Vagina (tissue), 2 donors: ENCODE measurements around the gene CD47. TPM values are rescaled to one million over a fixed set of nuclear protein-coding genes. Genes with fewer than 3 reads are reported as not detected.

ENCODE experiments used
- DNase-seq, 2 donors: peaks; one replicate each; pipeline ENCODE4 v3.0.0-alpha.2; 2017; ENCODE audit errors: extremely low spot score in 2 of 2
- H3K27ac ChIP-seq: fragments of 200-600 bp; sonication (generic); one replicate; pipeline ENCODE4 v1.5.1; 2019
- H3K27me3 ChIP-seq: fragments of 200-600 bp; sonication (generic); one replicate; pipeline ENCODE4 v1.5.1; 2019
- H3K36me3 ChIP-seq, 2 donors: fragments of 200-600 bp; sonication (generic); one replicate each; pipeline ENCODE4 v1.5.1; 2017 to 2019
- H3K4me1 ChIP-seq: fragments of 200-600 bp; sonication (generic); one replicate; pipeline ENCODE4 v1.5.1; 2019
- H3K4me3 ChIP-seq, 2 donors: fragments of 200-600 bp; sonication (generic); 1 replicate in 1 of 2; 2 replicates in 1 of 2; pipeline ENCODE4 v1.5.1; 2016 to 2019
- H3K9me3 ChIP-seq: fragments of 200-600 bp; sonication (generic); one replicate; pipeline ENCODE4 v1.5.1; 2019
- POLR2A ChIP-seq, 2 donors: fragments of 450-650 bp; IDR thresholded peaks; one replicate each; pipeline ENCODE4 v1.6.1; 2017; ENCODE audit warnings: antibody characterized with exemption in 2 of 2, mild to moderate bottlenecking in 2 of 2, moderate library complexity in 2 of 2
- POLR2AphosphoS5 ChIP-seq, 2 donors: sonication (generic); formaldehyde crosslinking; IDR thresholded peaks; one replicate each; pipeline ENCODE4 v1.9.0; 2017; ENCODE audit warnings: antibody characterized with exemption in 2 of 2, mild to moderate bottlenecking in 2 of 2, low read depth in 1 of 2; ENCODE audit not compliant: insufficient read depth in 1 of 2
- intact Hi-C: fragments of 100-400 bp; cut with DNase I; formaldehyde crosslinking; loops from one replicate; pipeline ENCODE4 v1.15.1; 2023
- total RNA-seq: library from RNA; depleted of rRNA; stranded (reverse); fragments of >200 nt; gene quantifications from one replicate; pipeline ENCODE4 v1.2.3, GENCODE V29; 2016
- TF ChIP-seq, protein P1 (sequence below), 3 experiments: fragments of 450-650 bp in 2 of 3; fragments of 200-600 bp in 1 of 3; sonication (generic) in 1 of 3; IDR thresholded peaks; one replicate each; pipeline ENCODE4 v1.5.1; 2017 to 2019; ENCODE audit warnings: antibody characterized with exemption in 3 of 3, mild to moderate bottlenecking in 2 of 3, moderate library complexity in 2 of 3

CD47 gene
- total RNA-seq, 1 donor from 2014 or later = 51.3 TPM

DNA sequence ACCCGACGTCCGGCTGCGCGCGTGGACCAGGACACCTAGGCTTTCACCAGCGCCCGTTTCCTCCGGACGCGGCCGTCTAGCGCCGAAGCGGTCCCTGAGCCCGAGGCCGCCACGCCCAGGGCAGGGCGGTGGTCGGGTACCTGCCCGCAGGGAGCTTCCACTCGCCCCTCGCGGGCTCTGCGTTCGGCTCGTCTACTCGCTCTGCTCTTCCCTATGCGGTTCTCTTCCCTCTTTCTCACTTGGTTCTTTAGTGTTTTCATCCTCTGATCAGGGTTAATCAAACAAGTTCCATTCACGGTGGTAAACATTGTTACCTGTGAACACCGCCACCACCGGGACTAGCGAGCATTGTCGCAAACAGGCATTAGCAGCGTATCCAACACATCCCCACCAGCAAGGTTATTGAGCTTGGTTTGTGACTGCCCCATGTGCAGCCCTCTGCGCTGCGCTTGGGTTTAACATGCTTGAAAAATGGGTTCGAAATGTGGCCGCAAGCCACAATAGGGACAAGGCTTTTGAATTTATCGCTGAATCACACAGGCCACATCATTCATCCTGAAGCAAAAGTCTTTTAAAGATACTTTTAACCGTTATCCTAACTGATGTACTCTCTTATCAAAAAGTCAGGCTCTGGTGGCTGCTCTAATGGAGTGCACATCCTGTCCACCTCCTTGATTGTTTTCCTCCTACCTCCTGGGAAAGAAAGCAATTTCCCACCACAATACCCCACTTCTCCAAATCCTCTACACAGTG is 843 bp upstream of the CD47 start:
- H3K4me1 ChIP-seq = peaks cover 33% of the 10 kb centered on the region
- H3K36me3 ChIP-seq = no peaks in the 10 kb centered on the region
- no peaks in the 10 kb centered on the region for H3K9me3 ChIP-seq
- H3K27me3 ChIP-seq = no peaks in the 10 kb centered on the region
- peak overlapping the region; percentile 95 for H3K27ac ChIP-seq
- no peak for DNase-seq
- peak overlapping the region; percentile 76 to 93 for H3K4me3 ChIP-seq
- TF ChIP-seq POLR2AphosphoS5 (IDR thresholded peaks at IDR 0.05; ENCODE audit: insufficient read depth in 1 of 2, low read depth in 1 of 2) = no peak
- no peak for TF ChIP-seq POLR2A (IDR thresholded peaks at IDR 0.05)
- TF ChIP-seq, protein P1, sequence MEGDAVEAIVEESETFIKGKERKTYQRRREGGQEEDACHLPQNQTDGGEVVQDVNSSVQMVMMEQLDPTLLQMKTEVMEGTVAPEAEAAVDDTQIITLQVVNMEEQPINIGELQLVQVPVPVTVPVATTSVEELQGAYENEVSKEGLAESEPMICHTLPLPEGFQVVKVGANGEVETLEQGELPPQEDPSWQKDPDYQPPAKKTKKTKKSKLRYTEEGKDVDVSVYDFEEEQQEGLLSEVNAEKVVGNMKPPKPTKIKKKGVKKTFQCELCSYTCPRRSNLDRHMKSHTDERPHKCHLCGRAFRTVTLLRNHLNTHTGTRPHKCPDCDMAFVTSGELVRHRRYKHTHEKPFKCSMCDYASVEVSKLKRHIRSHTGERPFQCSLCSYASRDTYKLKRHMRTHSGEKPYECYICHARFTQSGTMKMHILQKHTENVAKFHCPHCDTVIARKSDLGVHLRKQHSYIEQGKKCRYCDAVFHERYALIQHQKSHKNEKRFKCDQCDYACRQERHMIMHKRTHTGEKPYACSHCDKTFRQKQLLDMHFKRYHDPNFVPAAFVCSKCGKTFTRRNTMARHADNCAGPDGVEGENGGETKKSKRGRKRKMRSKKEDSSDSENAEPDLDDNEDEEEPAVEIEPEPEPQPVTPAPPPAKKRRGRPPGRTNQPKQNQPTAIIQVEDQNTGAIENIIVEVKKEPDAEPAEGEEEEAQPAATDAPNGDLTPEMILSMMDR (IDR thresholded peaks at IDR 0.05) = no peak
- intact Hi-C loops = no loop called here

DNA sequence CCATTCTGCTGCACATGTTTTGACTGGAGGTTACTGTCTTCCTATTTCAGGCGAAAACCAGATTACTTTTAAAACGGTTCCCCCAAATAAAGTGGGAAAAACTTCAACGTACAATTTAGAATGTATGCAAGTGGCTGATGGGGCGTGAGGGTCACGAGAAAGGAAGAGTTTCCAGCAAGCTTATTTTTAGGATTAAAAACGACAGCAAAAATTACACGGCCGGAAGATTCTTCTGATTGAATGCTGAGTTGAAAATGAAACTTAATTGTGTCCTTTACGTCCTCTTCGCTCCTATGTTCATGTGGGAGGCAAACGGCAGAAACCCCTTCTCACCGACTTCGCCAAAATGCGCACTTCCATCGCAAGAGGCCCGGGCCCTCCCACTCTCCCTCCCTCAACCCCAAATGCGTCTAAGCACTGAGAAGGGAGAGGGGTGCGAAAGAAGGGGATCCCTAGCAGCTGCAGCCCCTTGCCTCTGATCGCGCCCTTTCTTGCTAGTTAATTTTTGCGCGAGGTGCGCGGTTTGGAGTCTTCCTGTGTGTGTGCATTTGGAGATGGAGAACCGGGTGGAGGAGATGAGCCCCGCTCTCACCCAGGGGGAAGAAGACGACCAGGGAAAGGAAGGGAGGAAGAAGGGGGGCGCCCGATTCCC is 656 bp downstream of the CD47 start:
- Histone ChIP-seq H3K4me3 (peak overlapping the region; percentile 76 to 93), H3K36me3 (no peaks in the 10 kb centered on the region), H3K4me1 (peaks cover 46% of the 10 kb centered on the region), H3K9me3 (no peaks in the 10 kb centered on the region), H3K27me3 (no peaks in the 10 kb centered on the region), H3K27ac (peak overlapping the region; percentile 95)
- TF ChIP-seq POLR2AphosphoS5 (IDR thresholded peaks at IDR 0.05; ENCODE audit: insufficient read depth in 1 of 2, low read depth in 1 of 2) (peak in 1 of 2 donors; percentile 62), POLR2A (IDR thresholded peaks at IDR 0.05) (no peak)
- TF ChIP-seq, protein P1 (IDR thresholded peaks at IDR 0.05) = no peak
- intact Hi-C loops = no loop called here
- DNase-seq = no peak

DNA sequence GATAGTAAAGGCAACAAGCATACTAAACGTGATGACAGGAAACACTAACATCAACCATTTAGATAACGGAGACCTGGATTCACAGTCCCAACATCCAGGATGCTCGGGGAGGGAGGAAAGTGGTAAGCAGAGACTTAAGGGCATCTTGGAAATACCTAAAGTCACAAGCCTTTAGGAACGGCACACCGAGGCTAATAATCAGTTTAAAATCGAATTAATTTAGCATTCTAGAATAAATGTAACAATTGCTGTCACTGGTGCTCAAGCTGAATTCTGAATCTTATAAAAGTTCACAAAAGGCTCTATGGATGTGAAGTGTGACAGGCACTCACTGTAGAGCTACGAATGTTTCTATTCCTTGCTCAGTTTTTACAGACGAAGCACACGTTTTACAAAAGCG is 1.3 kb downstream of the CD47 start:
- DNase-seq = no peak
- TF ChIP-seq, protein P1 (IDR thresholded peaks at IDR 0.05) = no peak
- TF ChIP-seq POLR2AphosphoS5 (IDR thresholded peaks at IDR 0.05; ENCODE audit: insufficient read depth in 1 of 2, low read depth in 1 of 2) (no peak), POLR2A (IDR thresholded peaks at IDR 0.05) (no peak)
- no peaks in the 10 kb centered on the region for H3K36me3 ChIP-seq
- peaks cover 52% of the 10 kb centered on the region for H3K4me1 ChIP-seq
- no peaks in the 10 kb centered on the region for H3K27me3 ChIP-seq
- intact Hi-C loops = loop anchor here (10.0 kb wide), 1 partner anchor 135 kb away; the partner anchor contains the start of gene IFT57
- peak overlapping the region; percentile 95 for H3K27ac ChIP-seq
- no peaks in the 10 kb centered on the region for H3K9me3 ChIP-seq
- peak overlapping the region; percentile 76 to 93 for H3K4me3 ChIP-seq

DNA sequence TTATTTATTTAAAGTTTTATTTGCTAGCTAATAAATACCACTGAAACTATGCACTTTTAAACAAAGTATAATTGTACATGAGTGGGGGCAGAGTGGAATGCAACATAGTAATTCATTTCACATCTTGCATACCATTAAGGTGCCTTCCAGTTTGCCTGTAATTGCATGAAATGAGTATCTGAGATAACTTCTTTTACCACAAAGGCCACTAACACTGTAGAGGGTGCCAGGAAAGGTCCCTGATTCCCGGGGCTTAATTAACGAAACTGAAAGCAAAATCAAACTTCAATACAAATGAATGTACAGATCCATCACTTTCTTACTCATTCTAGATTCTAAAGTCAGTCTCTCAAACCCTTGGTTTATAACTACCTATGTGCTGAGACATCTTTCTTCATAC is 2.1 kb downstream of the CD47 start:
- H3K4me1 ChIP-seq = peaks cover 61% of the 10 kb centered on the region
- TF ChIP-seq POLR2AphosphoS5 (IDR thresholded peaks at IDR 0.05; ENCODE audit: insufficient read depth in 1 of 2, low read depth in 1 of 2) (no peak), POLR2A (IDR thresholded peaks at IDR 0.05) (no peak)
- TF ChIP-seq, protein P1 (IDR thresholded peaks at IDR 0.05) = no peak
- peak overlapping the region; percentile 76 to 93 for H3K4me3 ChIP-seq
- intact Hi-C loops = loop anchor here (10.0 kb wide), 1 partner anchor 136 kb away; the partner anchor contains the start of gene IFT57
- no peaks in the 10 kb centered on the region for H3K27me3 ChIP-seq
- no peak for DNase-seq
- H3K36me3 ChIP-seq = no peaks in the 10 kb centered on the region
- no peaks in the 10 kb centered on the region for H3K9me3 ChIP-seq
- peak overlapping the region; percentile 95 for H3K27ac ChIP-seq
